ENCODE measurements around the gene DIS3. TPM values are rescaled to one million over a fixed set of nuclear protein-coding genes. Genes with fewer than 3 reads are reported as not detected.
A peak's percentile ranks its signal among the peaks of the same experiment; 100 is the strongest.

DIS3 gene
- total and polyA plus RNA-seq, 2 experiments from 2014 or later = 37.7 to 45.1 TPM

GRCh38 chr13:72820898-72821279 is 39.2 kb upstream of the DIS3 start:
- H3K4me2 ChIP-seq = no peak overlapping the region
- peaks cover 5% of the 10 kb centered on the region; the same call in 1 of the 2 replicates for H3K4me1 ChIP-seq (ENCODE audit: insufficient read depth)
- Mint-ChIP-seq H3K9me3 (no peaks in the 10 kb centered on the region), H3K4me1 (peaks cover 6% of the 10 kb centered on the region), H3K36me3 (ENCODE audit: low read depth) (peaks cover 4% of the 10 kb centered on the region; the same call in 2 of the 3 replicates), H3K27me3 (ENCODE audit: insufficient read depth, low read depth, poor library complexity) (no peaks in the 10 kb centered on the region), H3K4me3 (no peak overlapping the region), H3K27ac (peak overlapping the region; percentile 87)
- ATAC-seq = peak; percentile 88
- no peaks in the 10 kb centered on the region for H3K9me2 ChIP-seq (ENCODE audit: insufficient read depth)
- H3K36me3 ChIP-seq (ENCODE audit: insufficient read depth) = no peaks in the 10 kb centered on the region
- no peak overlapping the region for H2AFZ ChIP-seq
- H3K79me2 ChIP-seq (replicated peaks; ENCODE audit: insufficient read depth) = no peaks in the 10 kb centered on the region
- no peak overlapping the region for H3K27ac ChIP-seq (ENCODE audit: low read depth)
- TF ChIP-seq EZH2phosphoT487 (IDR thresholded peaks at IDR 0.05; ENCODE audit: unreplicated experiment) = no peak
- no peak for TF ChIP-seq REST (IDR thresholded peaks at IDR 0.05; ENCODE audit: unreplicated experiment)
- TF ChIP-seq, protein P1, sequence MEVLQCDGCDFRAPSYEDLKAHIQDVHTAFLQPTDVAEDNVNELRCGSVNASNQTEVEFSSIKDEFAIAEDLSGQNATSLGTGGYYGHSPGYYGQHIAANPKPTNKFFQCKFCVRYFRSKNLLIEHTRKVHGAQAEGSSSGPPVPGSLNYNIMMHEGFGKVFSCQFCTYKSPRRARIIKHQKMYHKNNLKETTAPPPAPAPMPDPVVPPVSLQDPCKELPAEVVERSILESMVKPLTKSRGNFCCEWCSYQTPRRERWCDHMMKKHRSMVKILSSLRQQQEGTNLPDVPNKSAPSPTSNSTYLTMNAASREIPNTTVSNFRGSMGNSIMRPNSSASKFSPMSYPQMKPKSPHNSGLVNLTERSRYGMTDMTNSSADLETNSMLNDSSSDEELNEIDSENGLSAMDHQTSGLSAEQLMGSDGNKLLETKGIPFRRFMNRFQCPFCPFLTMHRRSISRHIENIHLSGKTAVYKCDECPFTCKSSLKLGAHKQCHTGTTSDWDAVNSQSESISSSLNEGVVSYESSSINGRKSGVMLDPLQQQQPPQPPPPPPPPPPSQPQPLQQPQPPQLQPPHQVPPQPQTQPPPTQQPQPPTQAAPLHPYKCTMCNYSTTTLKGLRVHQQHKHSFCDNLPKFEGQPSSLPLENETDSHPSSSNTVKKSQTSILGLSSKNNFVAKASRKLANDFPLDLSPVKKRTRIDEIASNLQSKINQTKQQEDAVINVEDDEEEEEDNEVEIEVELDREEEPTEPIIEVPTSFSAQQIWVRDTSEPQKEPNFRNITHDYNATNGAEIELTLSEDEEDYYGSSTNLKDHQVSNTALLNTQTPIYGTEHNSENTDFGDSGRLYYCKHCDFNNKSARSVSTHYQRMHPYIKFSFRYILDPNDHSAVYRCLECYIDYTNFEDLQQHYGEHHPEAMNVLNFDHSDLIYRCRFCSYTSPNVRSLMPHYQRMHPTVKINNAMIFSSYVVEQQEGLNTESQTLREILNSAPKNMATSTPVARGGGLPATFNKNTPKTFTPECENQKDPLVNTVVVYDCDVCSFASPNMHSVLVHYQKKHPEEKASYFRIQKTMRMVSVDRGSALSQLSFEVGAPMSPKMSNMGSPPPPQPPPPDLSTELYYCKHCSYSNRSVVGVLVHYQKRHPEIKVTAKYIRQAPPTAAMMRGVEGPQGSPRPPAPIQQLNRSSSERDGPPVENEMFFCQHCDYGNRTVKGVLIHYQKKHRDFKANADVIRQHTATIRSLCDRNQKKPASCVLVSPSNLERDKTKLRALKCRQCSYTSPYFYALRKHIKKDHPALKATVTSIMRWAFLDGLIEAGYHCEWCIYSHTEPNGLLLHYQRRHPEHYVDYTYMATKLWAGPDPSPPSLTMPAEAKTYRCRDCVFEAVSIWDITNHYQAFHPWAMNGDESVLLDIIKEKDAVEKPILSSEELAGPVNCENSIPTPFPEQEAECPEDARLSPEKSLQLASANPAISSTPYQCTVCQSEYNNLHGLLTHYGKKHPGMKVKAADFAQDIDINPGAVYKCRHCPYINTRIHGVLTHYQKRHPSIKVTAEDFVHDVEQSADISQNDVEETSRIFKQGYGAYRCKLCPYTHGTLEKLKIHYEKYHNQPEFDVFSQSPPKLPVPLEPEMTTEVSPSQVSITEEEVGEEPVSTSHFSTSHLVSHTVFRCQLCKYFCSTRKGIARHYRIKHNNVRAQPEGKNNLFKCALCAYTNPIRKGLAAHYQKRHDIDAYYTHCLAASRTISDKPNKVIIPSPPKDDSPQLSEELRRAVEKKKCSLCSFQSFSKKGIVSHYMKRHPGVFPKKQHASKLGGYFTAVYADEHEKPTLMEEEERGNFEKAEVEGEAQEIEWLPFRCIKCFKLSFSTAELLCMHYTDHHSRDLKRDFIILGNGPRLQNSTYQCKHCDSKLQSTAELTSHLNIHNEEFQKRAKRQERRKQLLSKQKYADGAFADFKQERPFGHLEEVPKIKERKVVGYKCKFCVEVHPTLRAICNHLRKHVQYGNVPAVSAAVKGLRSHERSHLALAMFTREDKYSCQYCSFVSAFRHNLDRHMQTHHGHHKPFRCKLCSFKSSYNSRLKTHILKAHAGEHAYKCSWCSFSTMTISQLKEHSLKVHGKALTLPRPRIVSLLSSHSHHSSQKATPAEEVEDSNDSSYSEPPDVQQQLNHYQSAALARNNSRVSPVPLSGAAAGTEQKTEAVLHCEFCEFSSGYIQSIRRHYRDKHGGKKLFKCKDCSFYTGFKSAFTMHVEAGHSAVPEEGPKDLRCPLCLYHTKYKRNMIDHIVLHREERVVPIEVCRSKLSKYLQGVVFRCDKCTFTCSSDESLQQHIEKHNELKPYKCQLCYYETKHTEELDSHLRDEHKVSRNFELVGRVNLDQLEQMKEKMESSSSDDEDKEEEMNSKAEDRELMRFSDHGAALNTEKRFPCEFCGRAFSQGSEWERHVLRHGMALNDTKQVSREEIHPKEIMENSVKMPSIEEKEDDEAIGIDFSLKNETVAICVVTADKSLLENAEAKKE (CRISPR knock-in tag; IDR thresholded peaks at IDR 0.05) = no peak
- no peak for TF ChIP-seq ZNF331 (CRISPR knock-in tag; IDR thresholded peaks at IDR 0.05; ENCODE audit: low read depth)
- TF ChIP-seq ZNF114 (CRISPR knock-in tag; IDR thresholded peaks at IDR 0.05) = no peak
- TF ChIP-seq POLR2AphosphoS5 (IDR thresholded peaks at IDR 0.05; ENCODE audit: low read depth) = no peak
- no peak for TF ChIP-seq JUNB (IDR thresholded peaks at IDR 0.05; ENCODE audit: unreplicated experiment)
- TF ChIP-seq, protein P2, sequence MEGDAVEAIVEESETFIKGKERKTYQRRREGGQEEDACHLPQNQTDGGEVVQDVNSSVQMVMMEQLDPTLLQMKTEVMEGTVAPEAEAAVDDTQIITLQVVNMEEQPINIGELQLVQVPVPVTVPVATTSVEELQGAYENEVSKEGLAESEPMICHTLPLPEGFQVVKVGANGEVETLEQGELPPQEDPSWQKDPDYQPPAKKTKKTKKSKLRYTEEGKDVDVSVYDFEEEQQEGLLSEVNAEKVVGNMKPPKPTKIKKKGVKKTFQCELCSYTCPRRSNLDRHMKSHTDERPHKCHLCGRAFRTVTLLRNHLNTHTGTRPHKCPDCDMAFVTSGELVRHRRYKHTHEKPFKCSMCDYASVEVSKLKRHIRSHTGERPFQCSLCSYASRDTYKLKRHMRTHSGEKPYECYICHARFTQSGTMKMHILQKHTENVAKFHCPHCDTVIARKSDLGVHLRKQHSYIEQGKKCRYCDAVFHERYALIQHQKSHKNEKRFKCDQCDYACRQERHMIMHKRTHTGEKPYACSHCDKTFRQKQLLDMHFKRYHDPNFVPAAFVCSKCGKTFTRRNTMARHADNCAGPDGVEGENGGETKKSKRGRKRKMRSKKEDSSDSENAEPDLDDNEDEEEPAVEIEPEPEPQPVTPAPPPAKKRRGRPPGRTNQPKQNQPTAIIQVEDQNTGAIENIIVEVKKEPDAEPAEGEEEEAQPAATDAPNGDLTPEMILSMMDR (conservative IDR thresholded peaks at IDR 0.05; ENCODE audit: low read depth in 2 of 2) = no peak
- no peak for TF ChIP-seq STAT1 (IDR thresholded peaks at IDR 0.05; ENCODE audit: unreplicated experiment)
- TF ChIP-seq CREB1 (CRISPR knock-in tag; IDR thresholded peaks at IDR 0.05; ENCODE audit: low read depth) = no peak
- TF ChIP-seq NANOG (IDR thresholded peaks at IDR 0.05; ENCODE audit: borderline replicate concordance) = no peak
- TF ChIP-seq EZH2 (IDR thresholded peaks at IDR 0.05; ENCODE audit: low read depth, unreplicated experiment) = no peak
- TF ChIP-seq ETS1 (IDR thresholded peaks at IDR 0.05) = no peak
- peak; percentile 55 for DNase-seq (ENCODE audit: low spot score)
- no peak overlapping the region for H3K4me3 ChIP-seq
- no peaks in the 10 kb centered on the region for H3K27me3 ChIP-seq (ENCODE audit: insufficient read depth)
- H3F3A ChIP-seq (replicated peaks; ENCODE audit: low read depth) = no peaks in the 10 kb centered on the region
- H4K20me1 ChIP-seq (replicated peaks; ENCODE audit: insufficient read depth) = no peaks in the 10 kb centered on the region

Data from GM23338 (cell line).